ENCODE data around the gene ZNF165.

GRCh38 chr6:28060405-28060804, 20.0 kb upstream of the ZNF165 start:
- TF ChIP-seq YY1 (IDR thresholded peaks at IDR 0.05; ENCODE audit: insufficient read depth, insufficient read length), result no peak
- TF ChIP-seq ZNF274 (IDR thresholded peaks at IDR 0.05; ENCODE audit: low read depth, low read length), result no peak
